CD4-positive, alpha-beta T cell treated with Interleukin-6 for 4 hours (primary cell): ENCODE results near the gene MAP2K5.

Source experiments
- DNase-seq: peaks from one replicate; pipeline ENCODE4 v3.0.0-alpha.2; 2020; ENCODE audit warnings: mixed read lengths

The MAP2K5 gene

DNA sequence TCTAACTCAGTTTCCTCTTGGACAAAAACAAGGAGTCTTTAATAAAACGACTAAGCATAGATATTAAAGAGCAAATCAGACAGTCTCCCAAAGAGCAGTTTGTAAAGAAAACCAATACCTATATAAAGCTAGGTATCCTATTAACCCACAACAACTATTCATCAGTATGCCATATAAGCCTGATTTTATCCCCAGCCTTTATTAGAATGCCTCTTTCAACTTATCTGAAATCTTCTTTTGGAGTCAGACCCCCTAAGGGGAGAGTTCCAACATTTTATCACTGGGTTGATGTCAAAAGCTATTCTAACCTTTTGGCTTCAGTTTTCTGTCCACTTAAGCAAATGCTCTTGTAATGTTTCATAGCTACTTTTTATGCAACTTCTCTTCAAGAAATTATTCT, 17.8 kb downstream of the MAP2K5 start:
- DNase-seq: no peak

DNA sequence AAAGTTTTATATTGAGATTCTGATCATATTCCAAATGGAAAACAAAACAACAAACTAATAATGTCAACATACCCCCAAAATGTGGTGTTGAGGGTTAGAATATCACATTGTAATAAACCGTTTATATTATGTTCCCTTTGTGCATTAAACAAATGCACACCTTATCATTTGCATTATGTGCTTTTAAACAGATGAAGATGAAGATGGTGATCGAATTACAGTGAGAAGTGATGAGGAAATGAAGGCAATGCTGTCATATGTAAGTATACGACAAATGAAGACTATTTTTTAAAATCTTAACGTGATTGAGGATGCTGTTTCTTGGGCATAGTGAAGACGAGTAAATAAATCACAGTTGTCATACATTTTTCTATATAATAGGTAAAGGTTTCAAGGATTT, 20.6 kb downstream of the MAP2K5 start:
- DNase-seq: no peak

- DNase-seq: no peak
These were observed 21.8 kb downstream of the MAP2K5 start for GRCh38 chr15:67564021-67564967.

- DNase-seq: no peak
These were observed 22.5 kb downstream of the MAP2K5 start for GRCh38 chr15:67564968-67565345.

DNA sequence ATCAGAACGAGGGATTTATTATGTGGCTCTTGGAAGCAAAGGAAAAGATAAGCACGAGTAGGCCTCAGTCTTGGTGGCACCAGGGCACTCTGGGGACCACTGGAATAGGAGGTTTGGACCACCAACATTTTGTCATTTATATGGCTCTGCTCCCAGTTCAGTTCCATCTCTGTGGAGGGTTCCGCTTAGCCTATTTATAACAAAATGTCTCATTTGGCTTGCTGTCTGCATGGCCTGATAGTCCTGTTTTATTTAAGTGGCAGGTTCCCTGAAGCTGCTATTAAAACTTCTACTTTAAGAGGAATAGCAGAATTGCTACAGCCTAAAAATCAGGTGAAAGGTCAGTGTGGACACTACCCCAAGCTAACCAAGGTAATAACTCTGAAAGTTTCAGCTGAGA, 27.2 kb downstream of the MAP2K5 start:
- DNase-seq: no peak

DNA sequence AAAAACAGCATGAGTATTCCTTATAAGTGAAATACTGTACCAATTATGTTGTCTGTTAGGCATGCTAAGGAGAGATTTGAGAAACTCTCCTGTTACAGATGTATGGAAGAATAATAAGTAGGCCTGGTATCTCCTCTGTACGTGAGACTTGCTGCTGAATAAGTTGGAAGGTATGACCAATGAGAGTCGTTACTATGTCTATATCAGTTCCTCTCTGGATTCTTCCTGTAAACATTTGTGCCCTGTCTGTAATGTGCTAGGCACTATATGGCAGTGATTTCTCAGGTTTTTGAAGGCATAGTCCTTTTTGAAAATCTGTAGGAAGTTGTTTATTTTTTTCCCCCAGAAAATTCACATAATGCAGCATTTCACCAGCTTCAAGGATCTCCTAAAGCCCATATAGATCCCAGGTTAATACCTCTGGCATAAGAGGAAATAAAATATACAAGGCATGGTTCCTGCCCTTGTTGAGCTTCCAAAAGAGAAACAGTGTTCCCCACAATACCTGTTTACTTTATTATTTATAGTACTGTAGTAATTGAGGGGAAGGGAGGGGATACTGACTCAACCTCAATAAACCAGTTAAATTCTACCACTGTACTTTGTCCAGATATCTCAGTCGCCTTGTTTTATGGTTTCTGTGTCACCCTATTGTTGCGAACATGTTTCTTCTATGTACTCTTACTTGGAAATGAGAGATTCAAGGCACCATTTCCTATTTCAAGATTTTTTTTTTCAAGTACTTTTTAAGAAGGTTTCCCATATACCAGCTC, 28.6 kb downstream of the MAP2K5 start:
- no peak for DNase-seq

DNA sequence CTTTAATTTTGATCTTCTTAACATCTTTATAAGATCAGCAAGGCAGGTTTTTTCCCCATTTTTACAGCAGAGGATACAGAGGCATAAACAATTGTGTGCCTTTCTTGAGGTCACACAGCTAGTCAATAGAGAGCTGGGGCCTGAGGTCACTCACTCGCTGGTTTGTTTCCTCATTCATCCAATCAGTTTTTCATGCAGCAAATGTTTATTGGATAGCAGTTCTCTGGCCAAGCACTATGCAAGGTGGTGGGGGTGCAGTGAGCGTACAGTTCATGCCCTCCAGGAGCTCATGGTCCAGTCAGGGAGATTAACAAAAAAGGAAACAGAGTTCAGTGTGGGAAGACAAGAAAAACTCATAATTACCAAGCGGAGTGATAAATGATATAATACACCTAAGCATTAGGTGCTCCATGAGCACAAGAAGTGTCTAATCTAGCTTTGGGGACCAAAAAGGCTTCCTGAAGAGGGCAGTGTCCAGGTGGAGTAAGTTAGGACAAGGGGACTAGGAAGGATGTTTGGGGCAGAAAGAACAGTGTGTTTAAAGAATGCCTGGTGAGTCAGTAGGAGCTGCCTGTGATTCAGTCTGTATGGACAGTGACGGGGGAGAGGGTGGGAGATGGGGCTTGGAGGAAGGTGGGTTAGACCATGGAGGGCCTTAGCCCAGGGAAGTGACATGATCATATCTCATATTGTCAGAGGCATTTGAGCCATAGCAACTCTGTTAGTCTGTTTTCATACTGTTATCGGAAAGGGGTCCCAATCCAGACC, 29.3 kb downstream of the MAP2K5 start:
- DNase-seq: no peak

- no peak for DNase-seq
These were observed 30.7 kb downstream of the MAP2K5 start for GRCh38 chr15:67573194-67573593.

GRCh38 chr15:67575039-67575502, 32.6 kb downstream of the MAP2K5 start:
- DNase-seq: no peak

- DNase-seq: no peak
These were observed 35.6 kb downstream of the MAP2K5 start for GRCh38 chr15:67578020-67578600.

- DNase-seq: no peak
These were observed 36.7 kb downstream of the MAP2K5 start for GRCh38 chr15:67579164-67579563.

DNA sequence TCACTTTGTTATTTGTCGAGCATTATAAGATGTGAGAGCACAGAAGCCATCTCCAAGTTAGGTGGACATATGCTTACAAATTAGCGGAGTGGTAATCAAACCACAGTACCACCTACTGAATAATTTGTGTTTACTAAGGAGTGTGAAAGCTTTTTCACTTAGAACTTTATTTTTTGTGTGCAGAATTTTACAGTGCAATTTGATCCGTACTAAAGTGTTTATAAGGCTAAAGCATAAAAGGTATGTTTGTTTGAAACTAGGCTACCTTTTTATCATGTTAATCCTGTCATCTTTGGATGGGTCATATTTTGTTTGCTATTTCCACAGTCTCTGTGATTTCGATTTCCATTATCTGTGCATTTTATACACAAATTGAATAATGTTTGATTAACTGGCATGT, 37.5 kb downstream of the MAP2K5 start:
- DNase-seq: no peak

- no peak for DNase-seq
These were observed 41.7 kb downstream of the MAP2K5 start for GRCh38 chr15:67584157-67584556.

- DNase-seq: no peak
These were observed 43.2 kb downstream of the MAP2K5 start for GRCh38 chr15:67585681-67586080.

DNA sequence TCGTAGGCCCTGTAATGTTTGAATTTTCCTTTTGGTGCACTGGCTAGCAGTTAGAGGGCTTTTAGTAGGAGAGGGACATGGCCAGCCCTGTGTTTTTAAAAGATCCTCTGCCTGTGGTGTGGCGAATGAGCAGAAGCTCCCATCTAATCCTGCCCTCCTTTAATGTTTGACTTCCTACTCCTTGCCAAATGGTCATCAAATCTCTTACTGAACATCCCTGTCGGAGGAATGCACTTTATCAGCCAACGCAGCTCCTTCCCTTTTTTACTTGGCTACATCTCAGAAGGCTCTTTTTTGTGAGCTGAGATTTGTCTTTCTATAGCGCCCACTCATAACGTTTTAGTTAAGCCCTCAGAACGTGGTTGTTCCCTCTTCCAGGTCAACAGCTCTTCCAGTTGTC, 44.8 kb downstream of the MAP2K5 start:
- DNase-seq: no peak

DNA sequence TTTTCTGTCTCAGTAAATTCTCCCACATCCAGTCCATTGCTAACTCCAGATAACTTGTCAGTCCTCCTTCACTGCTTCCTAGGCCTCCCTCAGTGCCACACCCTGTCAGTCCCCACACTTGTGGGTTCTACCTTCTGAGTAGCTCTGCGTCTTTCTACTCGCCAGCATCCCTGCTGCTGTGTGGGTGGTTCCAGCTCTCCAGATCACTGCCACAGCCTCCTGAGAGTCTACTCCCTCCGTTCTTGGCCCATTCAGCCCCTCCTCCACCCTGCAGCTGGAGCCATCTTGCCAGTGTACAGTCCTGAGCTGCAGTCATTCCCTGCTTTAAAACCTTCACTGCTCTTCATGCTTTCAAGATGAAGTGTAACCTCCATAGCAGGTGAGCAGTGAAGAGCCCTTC, 45.3 kb downstream of the MAP2K5 start:
- no peak for DNase-seq

DNA sequence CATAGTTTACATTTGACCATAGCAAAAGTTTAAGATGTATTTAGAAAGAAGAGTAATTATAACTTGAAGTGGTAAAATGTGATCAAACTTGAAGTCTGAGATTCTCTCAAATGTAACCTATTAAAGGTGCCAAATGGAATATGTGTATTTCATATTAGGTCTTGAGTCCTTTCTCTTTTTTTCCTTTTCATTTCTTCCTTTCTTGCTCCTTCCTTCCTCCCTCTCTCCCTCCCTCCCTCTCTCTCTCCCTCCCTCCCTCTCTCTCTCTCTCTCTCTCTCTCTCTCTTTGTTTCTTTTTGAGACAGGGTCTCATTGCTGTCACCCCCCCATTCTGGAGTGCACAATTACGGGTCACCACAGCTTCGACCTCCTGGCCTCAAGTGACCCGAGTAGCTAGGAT, 47.7 kb downstream of the MAP2K5 start:
- DNase-seq: no peak

- no peak for DNase-seq
These were observed 49.7 kb downstream of the MAP2K5 start for GRCh38 chr15:67592245-67592644.

DNA sequence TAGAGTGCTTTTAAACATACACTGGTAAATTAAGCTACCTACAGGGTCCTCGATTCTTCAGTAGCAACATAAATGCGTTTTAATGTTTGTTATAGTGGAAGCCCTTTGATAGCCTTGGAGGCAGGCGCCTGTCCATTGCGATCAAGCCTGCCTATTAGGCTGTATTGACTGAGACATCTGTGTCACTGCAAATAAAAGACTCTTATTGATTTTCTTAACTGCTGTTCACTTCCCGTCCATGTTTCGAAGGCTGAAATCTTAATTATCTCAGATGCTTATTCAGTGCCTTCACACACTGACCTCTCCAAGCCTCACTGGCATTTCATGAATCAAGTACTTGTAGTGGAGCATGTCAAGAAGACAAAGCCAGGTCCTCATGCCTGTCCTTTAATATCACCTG, 51.1 kb downstream of the MAP2K5 start:
- no peak for DNase-seq

DNA sequence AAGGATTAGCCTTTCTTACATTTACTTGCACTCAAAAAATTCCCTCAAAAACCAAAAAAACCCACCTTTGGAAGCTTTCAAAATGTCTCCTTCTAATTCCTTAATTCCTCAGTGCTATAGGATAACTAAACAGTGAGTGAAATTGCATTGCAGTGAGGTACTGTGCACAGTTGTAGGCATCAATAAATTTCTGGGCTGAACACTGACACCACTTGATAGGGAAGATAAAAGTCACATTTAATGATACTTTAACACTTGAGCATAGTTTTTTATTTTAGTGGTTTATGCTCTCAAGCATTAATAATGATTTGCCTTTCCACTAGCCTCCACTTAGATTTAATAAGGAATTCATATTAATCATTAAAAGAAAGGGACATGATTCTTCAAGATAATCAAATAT, 52.3 kb downstream of the MAP2K5 start:
- no peak for DNase-seq

GRCh38 chr15:67595572-67595971, 53.1 kb downstream of the MAP2K5 start:
- no peak for DNase-seq

DNA sequence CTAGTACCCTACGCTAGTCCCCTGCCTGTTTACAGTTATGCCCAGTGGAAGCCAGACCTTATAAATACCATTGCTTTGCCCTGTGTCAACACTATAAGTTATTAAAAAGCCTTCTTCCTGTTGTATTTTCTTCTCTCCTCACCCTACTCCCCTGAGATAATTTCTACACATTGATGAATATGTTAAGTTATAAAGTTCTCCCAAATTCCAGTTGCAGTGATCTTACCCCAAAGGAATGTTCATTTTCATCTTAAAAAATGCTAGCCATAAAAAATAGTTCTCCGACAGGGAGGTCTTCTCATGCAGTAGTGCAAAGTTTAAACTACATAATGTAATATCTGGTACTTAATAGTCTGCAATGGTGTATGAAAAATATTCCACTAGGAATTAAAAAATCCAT, 58.6 kb downstream of the MAP2K5 start:
- DNase-seq: no peak

GRCh38 chr15:67603063-67603462, 60.6 kb downstream of the MAP2K5 start:
- DNase-seq: no peak
